ENCODE measurements around the gene KLK6.

- TF ChIP-seq CTCF (conservative IDR thresholded peaks at IDR 0.05; ENCODE audit: low read depth, low read length), result no peak
- no peak for TF ChIP-seq EZH2 (IDR thresholded peaks at IDR 0.05; ENCODE audit: borderline replicate concordance, low read depth, low read length, poor library complexity, severe bottlenecking)
Observed at GRCh38 chr19:51007488-51007887, 38.1 kb upstream of the KLK6 start.
